HG03175 (cell line): ENCODE data around the gene C11orf54.
A peak's percentile ranks its signal among the peaks of the same experiment; 100 is the strongest.
"Not testable (repeated sequence)": the region's sequence is repeated elsewhere in the genome, so short reads cannot be mapped to it uniquely, and the experiment has no call there.

Source experiments
- ATAC-seq: cut with Tn5 transposase; IDR thresholded peaks from one replicate; pipeline ENCODE4 v1.9.1; 2021; ENCODE audit warnings: mild to moderate bottlenecking, moderate library complexity; ENCODE audit not compliant: unreplicated experiment

C11orf54 gene

DNA sequence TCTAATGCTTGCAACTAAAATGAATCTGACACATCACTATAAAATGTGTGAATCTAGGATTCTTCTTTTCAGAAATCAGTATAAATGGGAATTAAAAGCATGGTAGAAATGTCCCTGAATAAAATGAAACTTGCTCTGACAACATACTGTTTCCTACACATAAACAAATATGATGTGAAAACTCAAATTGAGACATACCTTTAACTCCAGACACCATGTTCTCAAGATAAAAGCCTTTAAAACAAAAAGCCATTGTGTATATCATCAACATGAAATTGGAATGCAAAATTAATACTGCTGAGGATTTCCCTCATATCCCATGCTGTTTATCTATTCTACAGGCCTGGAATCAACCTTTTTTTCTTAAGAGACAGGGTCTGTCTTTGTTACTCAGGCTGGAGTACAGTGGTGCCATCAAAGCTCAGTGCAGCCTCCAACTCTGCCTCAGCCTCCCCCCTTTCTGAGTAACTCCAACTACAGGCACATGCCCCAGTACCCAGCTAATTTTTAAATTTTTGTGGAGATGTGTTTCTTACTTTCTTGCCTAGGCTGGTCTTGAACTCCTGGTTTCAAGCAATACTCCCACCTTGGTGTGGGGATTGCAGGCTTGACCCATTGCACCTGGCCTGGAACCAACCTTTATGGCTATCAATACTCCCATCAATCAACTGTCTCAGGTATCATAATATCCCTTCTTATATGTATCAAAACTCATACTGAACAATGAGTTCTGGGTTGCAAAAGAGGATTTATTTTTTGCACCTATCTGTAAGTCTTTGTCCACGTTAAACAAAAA is 6.8 kb upstream of the C11orf54 start:
- no peak for ATAC-seq

DNA sequence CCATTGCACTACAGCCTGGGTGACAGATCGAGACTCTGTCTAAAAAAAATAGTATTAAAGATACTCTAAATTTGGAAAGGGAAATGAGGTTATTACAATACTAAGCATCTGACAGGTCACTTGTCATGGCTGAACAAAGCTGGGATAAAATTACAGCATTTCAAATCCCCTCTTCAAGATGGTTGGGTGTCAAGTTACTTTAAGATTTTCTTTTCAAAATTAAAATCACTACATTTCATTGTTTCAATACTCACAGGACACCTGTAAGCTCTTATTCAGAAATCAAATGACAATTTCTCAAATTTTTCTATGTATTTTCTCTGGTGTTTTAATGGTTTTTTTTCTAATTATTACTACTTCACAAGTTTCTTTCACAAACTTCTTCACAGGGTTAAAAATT is 5.8 kb upstream of the C11orf54 start:
- ATAC-seq: no peak

DNA sequence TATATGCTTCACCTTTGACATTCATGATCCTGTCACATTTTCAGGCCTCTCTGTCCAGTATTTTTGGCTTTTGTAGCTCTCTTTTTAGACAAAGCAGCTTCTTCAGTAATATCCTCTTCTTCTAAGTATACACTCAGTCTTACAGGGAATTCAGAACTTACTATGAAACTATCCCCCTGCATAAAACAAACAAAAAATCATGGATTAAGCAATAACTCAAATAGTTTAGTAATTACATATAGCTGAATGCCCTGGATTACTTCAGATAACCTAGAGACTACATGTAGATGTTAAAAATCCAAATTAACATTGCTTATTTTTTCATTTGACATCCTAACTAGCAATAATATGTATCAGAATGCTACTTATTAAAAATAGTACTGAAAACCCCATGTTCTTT is 5.3 kb upstream of the C11orf54 start:
- no peak for ATAC-seq

DNA sequence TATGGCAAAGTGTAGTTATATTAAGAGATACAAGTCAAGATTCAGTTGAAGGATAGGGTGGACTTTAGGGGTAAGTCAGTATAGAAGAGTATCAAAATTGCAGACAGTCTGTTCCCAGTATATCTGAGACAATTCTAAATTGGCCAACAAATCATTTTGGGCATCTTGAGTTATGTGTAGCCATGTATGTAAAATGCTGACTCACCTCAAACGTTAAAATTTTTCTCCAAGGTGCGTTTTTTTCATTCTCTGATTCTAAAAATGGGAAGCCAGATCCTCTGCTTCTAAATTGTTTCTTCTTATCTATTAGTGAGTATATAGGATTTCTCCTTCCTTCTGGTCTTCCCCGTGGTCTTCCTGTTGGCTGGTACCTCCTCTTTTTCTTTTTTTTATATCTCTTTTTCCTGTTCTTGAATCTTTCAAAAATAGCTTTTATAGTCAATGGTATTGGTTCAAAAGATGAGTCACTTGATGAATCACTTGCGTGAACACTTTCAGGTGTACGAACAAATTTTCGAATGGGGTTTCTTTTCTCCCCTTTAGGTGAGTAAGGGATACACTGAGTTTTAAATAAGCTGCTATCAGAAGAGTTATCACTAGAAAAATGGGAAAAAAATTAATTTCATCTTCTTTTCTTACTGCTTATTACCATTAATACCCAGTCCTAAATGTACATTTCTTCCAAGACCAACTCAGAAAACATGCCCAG is 3.4 kb upstream of the C11orf54 start:
- ATAC-seq: no peak

DNA sequence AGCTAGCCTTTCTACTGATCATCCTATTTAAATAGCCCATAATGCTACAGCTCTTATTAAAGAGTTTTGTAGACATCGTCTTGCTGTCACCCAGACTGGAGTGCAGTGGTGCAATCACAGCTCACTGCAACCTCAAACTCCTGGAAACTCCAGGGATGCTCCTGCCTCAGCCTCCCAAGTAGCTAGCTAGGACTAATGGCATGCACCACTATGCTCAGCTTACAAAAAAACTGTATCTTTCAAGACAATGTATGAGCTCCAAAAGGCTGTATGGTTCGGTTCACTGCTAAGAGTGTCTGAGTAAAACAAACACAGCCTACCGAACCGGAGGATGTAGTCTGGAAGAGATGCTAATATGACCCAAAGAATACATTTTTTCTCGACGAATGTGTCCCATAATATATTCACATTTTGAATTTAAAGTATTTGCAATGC is 2.8 kb upstream of the C11orf54 start:
- ATAC-seq: no peak

DNA sequence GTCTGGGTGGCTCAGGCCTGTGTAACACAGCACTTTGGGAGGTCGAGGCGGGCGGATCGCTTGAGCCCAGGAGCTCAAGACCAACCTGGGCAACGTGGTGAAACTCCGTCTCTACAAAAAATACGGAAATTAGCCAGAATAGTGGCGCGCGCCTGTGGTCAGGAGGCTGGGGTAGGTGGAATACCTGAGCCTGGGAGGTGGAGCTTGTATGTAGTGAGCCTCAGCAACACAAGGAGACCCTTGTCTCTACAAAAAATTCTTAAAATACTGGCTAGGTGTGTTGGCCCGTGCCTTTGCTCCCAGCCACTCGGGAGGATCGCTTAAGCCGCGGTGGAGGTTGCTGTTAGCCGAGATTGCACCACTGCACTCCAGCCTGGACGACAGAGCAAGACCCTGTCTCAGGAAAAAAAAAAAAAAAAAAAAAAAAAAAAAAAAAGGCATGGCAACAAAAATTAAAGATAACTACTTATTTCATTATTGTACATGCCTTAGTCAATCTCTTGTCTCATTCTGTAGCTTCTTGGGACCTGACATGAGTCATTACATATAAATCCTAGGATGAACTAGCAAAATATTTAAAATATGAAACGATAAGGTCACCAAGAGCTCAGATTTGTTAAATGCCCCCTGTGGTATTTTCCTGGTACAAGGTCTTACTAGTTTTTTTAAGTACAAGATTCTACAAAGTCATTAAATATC is 1.3 kb upstream of the C11orf54 start:
- no peak for ATAC-seq

DNA sequence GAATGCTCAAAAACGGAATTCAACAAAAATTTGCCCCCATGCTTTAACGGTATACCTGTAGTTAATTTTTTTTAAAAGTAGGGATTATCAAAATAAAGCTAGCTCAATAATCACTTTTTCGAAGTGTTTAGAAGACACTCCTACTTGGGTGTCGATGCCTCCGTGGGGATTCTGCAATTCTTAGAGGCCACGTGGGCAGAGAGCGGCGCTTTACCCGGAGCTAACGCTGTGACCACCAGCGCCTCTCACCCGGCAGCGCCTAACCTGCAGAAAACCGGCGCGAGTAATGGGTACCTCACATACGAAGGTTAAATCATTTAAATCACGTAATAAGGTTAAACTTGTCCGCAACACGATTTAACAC is 760 bp upstream of the C11orf54 start:
- ATAC-seq: peak; percentile 36

DNA sequence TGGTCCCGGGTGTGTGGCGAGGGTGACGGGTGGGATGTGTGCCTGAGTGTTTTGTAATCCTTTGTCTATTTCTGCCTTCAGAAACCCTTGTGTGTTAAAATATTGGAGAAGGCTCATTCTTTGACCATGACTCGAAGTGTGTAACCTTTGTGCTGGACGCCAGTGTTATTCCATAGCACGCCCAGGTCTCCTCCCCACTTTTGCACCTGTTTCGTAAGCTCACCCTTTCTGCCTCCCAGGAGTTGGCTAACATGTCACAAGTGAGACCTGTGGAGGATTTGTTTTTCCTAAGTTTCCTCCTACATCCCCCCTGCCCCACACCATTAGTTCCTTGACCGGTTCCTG is 382 bp downstream of the C11orf54 start:
- peak; percentile 15 for ATAC-seq

DNA sequence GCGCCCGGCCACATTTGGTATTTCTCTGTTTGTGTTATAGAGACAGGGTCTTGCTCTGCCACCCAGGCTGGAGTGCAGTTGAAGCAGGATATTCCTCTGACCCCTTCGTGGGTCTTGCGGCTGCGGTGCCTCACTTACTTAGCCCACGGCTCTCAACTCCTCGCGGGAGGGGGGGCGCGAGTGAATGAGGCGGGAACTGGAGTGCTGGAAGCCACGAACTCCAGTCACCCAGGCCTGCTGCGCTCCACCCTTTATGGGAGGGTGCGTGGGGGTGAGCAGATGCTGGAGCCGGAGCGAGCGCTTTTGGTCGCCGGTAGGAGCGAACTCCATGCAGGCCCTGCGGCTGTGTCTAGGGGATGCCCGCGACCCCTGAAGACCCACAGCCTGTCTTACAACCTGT is 1.8 kb downstream of the C11orf54 start:
- no peak for ATAC-seq

DNA sequence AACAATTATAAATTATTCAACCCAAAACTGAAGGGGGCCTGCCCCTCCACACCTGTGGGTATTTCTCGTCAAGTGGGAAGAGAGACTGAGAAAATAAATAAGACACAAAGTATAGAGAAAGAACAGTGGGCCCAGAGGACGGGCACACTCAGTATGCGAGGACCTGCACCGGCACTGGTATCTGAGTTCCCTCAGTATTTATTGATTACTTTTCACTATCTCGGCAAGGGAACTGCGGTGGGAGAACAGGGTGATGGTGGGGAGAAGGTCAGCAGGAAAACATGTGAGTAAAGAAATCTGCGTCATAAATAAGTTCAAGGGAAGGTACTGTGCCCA is 3.2 kb downstream of the C11orf54 start:
- no peak for ATAC-seq

DNA sequence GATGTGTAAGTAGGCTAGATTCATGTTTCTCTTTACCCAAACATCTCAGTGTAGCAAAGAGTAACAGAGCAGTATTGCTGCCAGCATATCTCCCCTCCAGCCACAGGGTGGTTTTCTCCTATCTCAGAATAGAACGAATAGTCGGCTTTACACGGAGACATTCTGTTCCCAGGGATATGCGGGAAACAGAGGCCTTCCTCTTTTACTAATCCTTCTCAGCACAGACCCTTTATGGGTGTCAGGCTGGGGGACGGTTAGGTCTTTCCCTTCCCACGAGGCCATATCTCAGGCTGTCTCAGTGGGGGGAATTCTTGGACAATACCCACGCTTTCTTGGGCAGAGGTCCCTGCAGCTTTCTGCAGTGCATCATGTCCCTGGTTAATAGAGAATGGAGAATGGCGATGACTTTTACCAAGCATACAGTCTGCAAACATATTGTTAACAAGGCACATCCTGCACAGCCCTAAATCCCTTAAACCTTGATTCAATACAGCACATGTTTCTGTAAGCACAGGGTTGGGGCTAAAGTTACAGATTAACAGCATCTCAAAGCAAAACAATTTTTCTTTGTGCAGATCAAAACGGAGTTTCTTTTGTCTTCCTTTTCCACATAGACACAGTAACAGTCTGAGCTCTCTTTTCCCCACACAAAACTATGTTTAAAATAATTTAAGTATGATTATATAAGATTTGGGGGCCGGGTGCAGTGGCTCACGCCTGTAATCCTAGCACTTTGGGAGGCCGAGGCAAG is 3.7 kb downstream of the C11orf54 start:
- ATAC-seq: not testable (repeated sequence)

DNA sequence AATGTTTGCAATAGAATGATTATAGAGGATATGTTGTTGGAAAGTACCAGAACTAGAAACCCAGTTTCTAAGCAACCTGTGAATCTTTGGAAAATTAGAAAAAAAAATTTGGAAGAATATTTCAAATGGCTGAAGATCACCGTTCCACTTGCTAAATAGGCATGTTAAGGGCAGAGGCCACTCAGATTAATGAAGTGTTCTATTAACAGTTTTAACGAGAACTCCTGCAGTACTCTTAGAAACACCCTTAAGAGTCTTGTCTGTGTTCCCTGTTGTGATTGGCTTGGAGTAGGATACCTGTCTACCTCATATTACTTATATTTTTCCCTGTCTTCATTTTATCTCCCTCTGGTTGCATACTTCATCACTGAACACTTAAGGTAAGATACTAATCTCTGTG is 4.6 kb downstream of the C11orf54 start:
- no peak for ATAC-seq

DNA sequence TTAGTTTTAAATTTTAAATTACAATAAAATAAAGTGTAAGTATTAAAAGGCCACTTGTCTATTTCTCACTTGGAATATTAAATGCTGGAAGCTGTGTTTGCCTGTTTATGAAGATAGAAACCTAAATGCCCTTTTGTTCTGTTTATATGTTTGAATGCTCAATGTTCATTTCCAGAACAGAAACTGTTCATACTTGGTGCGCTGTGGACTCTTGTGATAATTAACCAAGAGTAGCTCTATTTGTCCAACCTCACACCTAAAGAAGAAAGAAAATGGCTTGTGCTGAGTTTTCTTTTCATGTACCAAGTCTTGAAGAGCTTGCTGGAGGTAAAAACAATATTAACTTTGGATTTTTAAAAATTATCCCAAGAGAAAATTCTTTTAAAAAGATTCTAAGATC is 5.7 kb downstream of the C11orf54 start:
- peak; percentile 99 for ATAC-seq

DNA sequence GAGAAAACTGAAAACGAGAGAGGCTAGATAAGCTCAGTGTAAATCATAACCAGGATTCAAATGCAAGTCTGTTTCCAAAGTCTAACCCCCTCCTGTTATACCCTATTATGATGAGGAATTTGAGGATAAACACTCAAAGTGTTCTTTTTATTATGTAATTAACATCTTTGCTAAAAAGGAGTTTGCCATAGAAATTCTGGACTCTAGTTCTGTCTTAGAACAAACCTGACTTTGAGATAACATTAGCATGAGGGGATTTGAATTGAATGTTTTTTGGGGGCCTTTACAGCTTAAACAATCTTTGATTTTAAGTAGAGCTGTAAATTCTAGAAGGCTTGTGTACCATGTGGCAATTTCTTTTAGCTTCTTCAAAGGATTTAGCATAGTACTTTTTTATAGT is 9.5 kb downstream of the C11orf54 start:
- ATAC-seq: no peak

DNA sequence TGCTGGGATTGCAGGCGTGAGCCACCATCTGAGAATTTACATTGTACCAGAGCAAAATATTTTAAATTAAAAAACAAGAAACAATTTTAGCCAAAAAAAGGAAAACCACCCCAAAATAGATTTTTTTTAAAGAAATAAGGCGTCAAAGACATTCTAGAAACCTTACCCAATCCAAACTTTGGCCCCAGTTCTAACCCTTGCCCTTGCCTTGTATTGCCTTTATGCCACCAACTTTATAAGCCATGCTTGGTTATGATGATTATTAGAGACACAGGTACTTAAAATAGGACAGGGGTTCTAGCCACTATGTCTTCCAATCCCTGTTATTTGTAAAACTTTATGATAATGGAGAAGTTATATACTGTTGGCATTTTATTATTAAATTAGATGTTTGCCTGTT is 11.8 kb downstream of the C11orf54 start:
- ATAC-seq: no peak

DNA sequence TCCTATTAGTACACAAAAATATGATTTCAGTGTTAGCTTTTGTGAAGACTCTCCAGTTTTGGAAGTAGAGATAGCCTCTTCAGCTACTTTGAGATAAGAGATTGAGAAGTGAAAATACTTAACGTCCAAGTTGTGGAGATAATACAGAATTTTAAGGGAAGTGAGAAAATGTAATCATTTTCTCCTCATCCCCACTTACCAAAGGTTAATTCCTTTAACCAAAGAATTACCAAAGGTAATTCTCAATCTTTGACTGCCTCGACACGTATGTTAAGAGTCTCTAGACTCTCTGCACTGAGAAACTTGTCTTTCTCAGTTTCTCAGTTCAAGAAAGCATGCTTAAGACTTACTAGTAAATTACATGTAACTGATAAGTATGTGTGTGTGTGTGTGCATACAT is 15.3 kb downstream of the C11orf54 start:
- no peak for ATAC-seq

DNA sequence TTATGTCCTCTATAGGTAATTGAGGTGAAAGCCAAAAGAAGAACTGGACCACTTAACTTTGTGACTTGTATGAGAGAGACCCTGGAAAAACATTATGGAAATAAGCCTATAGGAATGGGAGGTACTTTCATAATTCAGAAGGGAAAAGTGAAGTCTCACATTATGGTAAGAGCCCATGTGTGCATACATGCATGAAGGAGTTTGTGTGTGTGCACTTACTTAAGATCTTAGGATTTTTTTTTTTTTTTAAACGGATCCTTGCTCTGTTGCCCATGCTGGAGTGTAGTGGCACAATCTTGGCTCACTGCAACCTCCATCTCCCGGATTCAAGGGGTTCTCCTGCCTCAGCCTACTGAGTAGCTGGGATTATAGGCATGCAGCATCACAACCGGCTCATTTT is 15.8 kb downstream of the C11orf54 start:
- ATAC-seq: no peak

DNA sequence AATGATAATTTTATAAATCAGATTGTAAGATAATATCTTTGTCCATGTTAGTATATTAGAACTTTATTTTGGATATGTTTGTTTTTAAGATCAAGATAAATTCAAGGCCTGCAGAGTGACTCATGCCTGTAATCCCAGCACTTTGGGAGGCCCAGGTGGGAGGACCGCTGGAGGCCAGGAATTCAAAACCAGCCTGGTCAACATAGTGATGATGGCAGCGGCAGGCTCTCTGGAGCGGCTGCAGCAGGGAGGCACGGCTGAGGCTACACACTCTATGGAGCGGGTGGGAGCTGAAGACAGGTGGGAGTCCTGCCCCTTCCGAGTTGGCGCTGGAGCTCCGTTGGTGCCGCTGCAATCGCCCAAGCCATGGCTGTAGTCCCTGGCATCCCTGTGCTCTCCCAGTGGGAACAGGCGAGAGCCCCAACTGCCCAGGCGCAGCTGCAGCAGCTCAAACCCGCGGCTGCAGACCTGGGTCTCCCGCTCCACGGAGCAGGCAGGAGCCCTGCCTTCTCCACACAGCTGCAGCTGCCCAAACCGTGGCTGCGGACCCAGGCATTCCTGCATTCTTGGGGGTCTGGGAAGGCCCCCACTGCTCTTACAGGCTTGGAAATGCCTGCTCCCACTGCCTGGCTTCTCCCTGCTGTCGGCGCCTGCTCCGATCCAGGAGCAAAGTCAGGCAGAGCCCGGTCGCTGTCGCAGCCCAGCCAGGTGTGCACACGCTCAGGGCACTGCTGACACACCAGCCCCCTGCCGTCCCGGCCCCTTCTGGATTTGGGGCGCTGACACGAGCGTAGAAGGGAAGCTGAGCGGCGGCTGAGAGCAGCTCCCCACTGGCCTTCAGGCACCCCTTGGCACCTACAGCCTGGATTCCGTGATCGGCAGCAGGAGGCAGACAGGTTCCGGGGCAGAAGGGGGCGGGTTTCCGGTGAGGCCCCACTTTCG is 16.7 kb downstream of the C11orf54 start:
- no peak for ATAC-seq

DNA sequence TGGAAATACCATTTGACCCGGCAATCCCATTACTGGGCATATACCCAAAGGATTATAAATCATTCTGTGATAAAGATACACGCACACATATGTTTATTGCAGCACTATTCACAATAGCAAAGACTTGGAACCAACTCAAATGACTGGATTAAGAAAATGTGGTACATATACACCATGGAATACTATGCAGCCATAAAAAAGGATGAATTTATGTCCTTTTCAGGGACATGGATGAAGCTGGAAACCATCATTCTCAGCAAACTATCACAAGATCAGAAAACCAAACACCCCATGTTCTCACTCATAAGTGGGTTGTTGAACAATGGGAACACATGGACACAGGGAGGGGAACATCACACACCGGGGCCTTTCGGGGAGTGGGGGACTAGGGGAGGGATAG is 17.7 kb downstream of the C11orf54 start:
- ATAC-seq: not testable (repeated sequence)

DNA sequence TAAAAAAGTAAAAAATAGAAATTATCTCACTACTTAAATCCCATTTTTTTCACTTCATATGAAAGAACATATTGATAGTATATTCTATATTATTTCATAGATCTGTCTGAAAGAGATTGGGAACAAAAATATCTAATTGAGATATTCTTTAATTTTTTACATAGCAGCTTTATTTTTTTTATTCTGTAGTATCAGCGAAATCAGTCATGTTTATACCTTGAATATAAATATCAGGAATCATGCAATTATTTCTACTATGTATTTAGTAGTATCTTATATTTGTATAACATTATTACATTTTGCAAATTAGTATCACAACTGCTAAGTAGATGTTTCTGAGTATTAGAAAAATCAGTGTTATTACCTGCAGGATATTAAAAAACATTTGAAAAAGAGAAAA is 20.4 kb downstream of the C11orf54 start:
- no peak for ATAC-seq
